Sigmoid colon (tissue), 4 donors: ENCODE data around the gene IFNG.
"Not testable (repeated sequence)": the region's sequence is repeated elsewhere in the genome, so short reads cannot be mapped to it uniquely, and the experiment has no call there.

ENCODE experiments used
- EP300 ChIP-seq, 4 donors: sonication (generic); formaldehyde crosslinking; IDR thresholded peaks; one replicate each; pipeline ENCODE4 v1.6.1; 2017; ENCODE audit warnings: antibody characterized with exemption in 4 of 4
- TF ChIP-seq, protein P1 (sequence below), 4 experiments: fragments of 450-650 bp in 3 of 4; fragments of 200-600 bp in 1 of 4; IDR thresholded peaks; one replicate each; pipeline ENCODE4 v1.5.1; 2016 to 2019; ENCODE audit warnings: antibody characterized with exemption in 4 of 4, mild to moderate bottlenecking in 3 of 4, moderate library complexity in 2 of 4

DNA sequence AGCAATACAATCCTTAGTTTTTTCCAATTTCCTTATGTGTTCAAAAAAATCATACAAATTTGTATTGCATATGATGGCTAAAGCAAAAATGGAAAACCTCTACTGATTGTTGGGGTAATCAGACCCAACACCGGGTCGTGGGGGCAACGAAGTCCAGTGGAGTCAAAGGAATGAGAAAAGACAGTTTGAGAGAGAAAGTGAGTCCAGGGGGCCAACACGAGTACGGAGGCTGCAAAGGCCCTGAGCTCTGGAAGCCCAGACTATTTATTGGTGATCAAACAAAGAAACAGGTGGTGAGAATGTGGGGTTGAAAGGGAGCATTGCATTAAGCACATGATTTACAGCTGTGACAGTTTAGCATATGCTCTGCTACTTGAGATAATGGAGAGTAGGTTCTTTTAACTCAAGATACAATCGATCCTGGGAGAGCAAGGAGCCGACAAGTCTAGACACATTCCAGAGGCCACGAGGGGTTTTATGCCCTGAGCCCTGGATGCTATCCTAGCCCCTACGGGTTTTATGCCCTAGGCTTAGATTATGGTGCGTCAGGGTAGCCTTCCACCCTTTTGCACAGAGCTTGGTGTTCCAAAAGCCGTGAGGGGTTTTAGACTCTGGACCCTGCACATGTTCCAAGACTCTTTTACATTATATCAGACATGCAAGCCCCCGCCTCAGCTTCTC lies 49.6 kb upstream of the IFNG start:
- TF ChIP-seq, protein P1, sequence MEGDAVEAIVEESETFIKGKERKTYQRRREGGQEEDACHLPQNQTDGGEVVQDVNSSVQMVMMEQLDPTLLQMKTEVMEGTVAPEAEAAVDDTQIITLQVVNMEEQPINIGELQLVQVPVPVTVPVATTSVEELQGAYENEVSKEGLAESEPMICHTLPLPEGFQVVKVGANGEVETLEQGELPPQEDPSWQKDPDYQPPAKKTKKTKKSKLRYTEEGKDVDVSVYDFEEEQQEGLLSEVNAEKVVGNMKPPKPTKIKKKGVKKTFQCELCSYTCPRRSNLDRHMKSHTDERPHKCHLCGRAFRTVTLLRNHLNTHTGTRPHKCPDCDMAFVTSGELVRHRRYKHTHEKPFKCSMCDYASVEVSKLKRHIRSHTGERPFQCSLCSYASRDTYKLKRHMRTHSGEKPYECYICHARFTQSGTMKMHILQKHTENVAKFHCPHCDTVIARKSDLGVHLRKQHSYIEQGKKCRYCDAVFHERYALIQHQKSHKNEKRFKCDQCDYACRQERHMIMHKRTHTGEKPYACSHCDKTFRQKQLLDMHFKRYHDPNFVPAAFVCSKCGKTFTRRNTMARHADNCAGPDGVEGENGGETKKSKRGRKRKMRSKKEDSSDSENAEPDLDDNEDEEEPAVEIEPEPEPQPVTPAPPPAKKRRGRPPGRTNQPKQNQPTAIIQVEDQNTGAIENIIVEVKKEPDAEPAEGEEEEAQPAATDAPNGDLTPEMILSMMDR (IDR thresholded peaks at IDR 0.05), result not testable (repeated sequence)
- TF ChIP-seq EP300 (IDR thresholded peaks at IDR 0.05), result not testable (repeated sequence)
